MCF 10A (cell line): Measurements from ENCODE around the gene HAGH. TPM values are rescaled to one million over a fixed set of nuclear protein-coding genes. Genes with fewer than 3 reads are reported as not detected.

Source experiments
- BruUV-seq: library from RNA; stranded (reverse); fragments of 400-500 nt; replicated peaks from 2 replicates; lab custom pipeline; 2021; lab: Mats Ljungman, UMichigan
- CTCF ChIA-PET: fragments of 300-600 bp; sonication (Branson Sonifier 250); formaldehyde crosslinking; extraction: SDS; loops from one replicate; lab custom pipeline; 2021; ENCODE audit warnings: antibody characterized with exemption, inconsistent platforms; lab: Yijun Ruan, JAX
- POLR2A ChIA-PET: fragments of 300-600, 350-650 bp; sonication (Branson Sonifier 250); formaldehyde crosslinking; extraction: SDS; loops from one replicate; lab custom pipeline; 2020; ENCODE audit warnings: antibody characterized with exemption, inconsistent platforms; lab: Yijun Ruan, JAX
- DNase-seq: peaks from one replicate; pipeline ENCODE4 v3.0.0-alpha.2; 2018; ENCODE audit not compliant: unreplicated experiment
- H3K27ac Mint-ChIP-seq: one replicate; pipeline ENCODE4 v1.8.0; 2022; ENCODE audit warnings: mild to moderate bottlenecking, low read depth, mixed read lengths; ENCODE audit not compliant: unreplicated experiment
- H3K27me3 Mint-ChIP-seq: one replicate; pipeline ENCODE4 v1.8.0; 2022; ENCODE audit warnings: mixed read lengths; ENCODE audit not compliant: insufficient read depth, unreplicated experiment
- H3K36me3 Mint-ChIP-seq: one replicate; pipeline ENCODE4 v1.8.0; 2022; ENCODE audit warnings: mild to moderate bottlenecking, moderate library complexity, mixed read lengths; ENCODE audit not compliant: insufficient read depth, unreplicated experiment
- H3K4me1 Mint-ChIP-seq: one replicate; pipeline ENCODE4 v1.8.0; 2022; ENCODE audit warnings: mixed read lengths; ENCODE audit not compliant: insufficient read depth, unreplicated experiment
- H3K4me3 Mint-ChIP-seq: one replicate; pipeline ENCODE4 v1.8.0; 2022; ENCODE audit warnings: mild to moderate bottlenecking, moderate library complexity, mixed read lengths; ENCODE audit not compliant: unreplicated experiment
- H3K9me3 Mint-ChIP-seq: one replicate; pipeline ENCODE4 v1.8.0; 2022; ENCODE audit warnings: mixed read lengths; ENCODE audit not compliant: unreplicated experiment
- CTCF ChIP-seq: fragments of 200-600 bp; IDR thresholded peaks from one replicate; pipeline ENCODE4 v1.8.0; 2022; ENCODE audit warnings: antibody characterized with exemption, mild to moderate bottlenecking; ENCODE audit not compliant: unreplicated experiment
- intact Hi-C: fragments of 100-400 bp; cut with micrococcal nuclease; formaldehyde crosslinking; loops from 2 replicates; pipeline ENCODE4 v1.14.1; 2022
- total RNA-seq: library from RNA; stranded (reverse); gene quantifications from 2 replicates; pipeline ENCODE4 v1.2.3, GENCODE V29; 2022

HAGH gene
- total RNA-seq, 1 experiment from 2014 or later: 44.5 TPM

- H3K27ac Mint-ChIP-seq: no peak overlapping the region
- ChIA-PET POLR2A (interaction anchor here (0.6 to 7.7 kb wide), 3 partner anchors 14 to 198 kb away, joined by 3 to 137 read pairs (median 57); partner anchors contain the start of genes MAPK8IP3, NUBP2, RPS2 and SPSB3), CTCF (interaction anchor here (0.9 kb wide), 1 partner anchor 12 kb away, joined by 3 read pairs; no protein-coding TSS in a partner anchor)
- DNase-seq: no peak
- no peaks in the 10 kb centered on the region for H3K9me3 Mint-ChIP-seq
- no TSS peak for BruUV-seq
- H3K4me3 Mint-ChIP-seq: no peak overlapping the region
- intact Hi-C loops: no loop called here
- TF ChIP-seq CTCF: no peak
- peaks cover 75% of the 10 kb centered on the region for H3K36me3 Mint-ChIP-seq
- no peaks in the 10 kb centered on the region for H3K27me3 Mint-ChIP-seq
- peaks cover 7% of the 10 kb centered on the region for H3K4me1 Mint-ChIP-seq
Measured at GRCh38 chr16:1767116-1767994, 59.3 kb downstream of the HAGH start.

- DNase-seq: no peak
- Mint-ChIP-seq H3K27me3 (no peaks in the 10 kb centered on the region), H3K9me3 (no peaks in the 10 kb centered on the region), H3K27ac (no peak overlapping the region), H3K4me1 (peaks cover 7% of the 10 kb centered on the region), H3K4me3 (no peak overlapping the region), H3K36me3 (peaks cover 75% of the 10 kb centered on the region)
- BruUV-seq: no TSS peak
- ChIA-PET POLR2A (interaction anchor here (0.6 kb wide), 1 partner anchor 198 kb away, joined by 3 read pairs; the partner anchor contains the start of gene RPS2), CTCF (no interaction called here)
- no peak for TF ChIP-seq CTCF
- intact Hi-C loops: no loop called here
Measured at GRCh38 chr16:1766701-1767100, 59.9 kb downstream of the HAGH start.

GRCh38 chr16:1766231-1766630 lies 60.4 kb downstream of the HAGH start:
- Mint-ChIP-seq H3K36me3 (peaks cover 77% of the 10 kb centered on the region), H3K4me1 (peaks cover 7% of the 10 kb centered on the region), H3K4me3 (no peak overlapping the region), H3K27me3 (no peaks in the 10 kb centered on the region), H3K9me3 (no peaks in the 10 kb centered on the region), H3K27ac (no peak overlapping the region)
- no TSS peak for BruUV-seq
- intact Hi-C loops: no loop called here
- no peak for DNase-seq
- ChIA-PET POLR2A (interaction anchor here (1.1 to 1.3 kb wide), 2 partner anchors 22 to 88 kb away, joined by 4 read pairs; partner anchors contain the start of gene JPT2), CTCF (interaction anchor here (0.6 kb wide), 1 partner anchor 423 kb away, joined by 3 read pairs; no protein-coding TSS in a partner anchor)
- no peak for TF ChIP-seq CTCF

DNA sequence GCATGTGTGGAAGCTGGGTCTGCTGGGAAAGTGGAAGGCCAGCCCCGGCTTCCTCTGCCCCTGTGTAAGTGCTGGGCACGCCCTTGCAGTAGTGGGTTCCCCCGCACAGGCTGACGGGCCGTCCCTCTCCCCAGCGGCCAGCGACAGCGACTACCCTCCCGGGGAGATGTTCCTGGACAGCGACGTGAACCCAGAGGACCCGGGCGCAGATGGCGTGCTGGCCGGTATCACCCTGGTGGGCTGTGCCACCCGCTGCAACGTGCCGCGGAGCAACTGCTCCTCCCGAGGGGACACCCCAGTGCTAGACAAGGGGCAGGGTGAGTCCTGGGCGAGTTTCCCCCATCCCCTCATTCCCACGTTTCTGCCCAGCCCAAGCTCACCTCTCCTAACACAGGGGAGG lies 60.8 kb downstream of the HAGH start:
- no peak overlapping the region for H3K4me3 Mint-ChIP-seq
- DNase-seq: no peak
- TF ChIP-seq CTCF: no peak
- ChIA-PET CTCF (interaction anchor here (0.5 to 0.7 kb wide), 3 partner anchors 16 to 423 kb away, joined by 3 read pairs; partner anchors contain the start of gene MAPK8IP3), POLR2A (interaction anchor here (1.1 to 1.8 kb wide), 5 partner anchors 11 to 88 kb away, joined by 3 to 5 read pairs (median 4); partner anchors contain the start of genes JPT2 and MAPK8IP3)
- intact Hi-C loops: no loop called here
- H3K27me3 Mint-ChIP-seq: no peaks in the 10 kb centered on the region
- peaks cover 80% of the 10 kb centered on the region for H3K36me3 Mint-ChIP-seq
- no peaks in the 10 kb centered on the region for H3K9me3 Mint-ChIP-seq
- no peak overlapping the region for H3K27ac Mint-ChIP-seq
- no TSS peak for BruUV-seq
- H3K4me1 Mint-ChIP-seq: peaks cover 7% of the 10 kb centered on the region
